Loucy (cell line): Measurements from ENCODE around the gene HSPA14.
A peak's percentile ranks its signal among the peaks of the same experiment; 100 is the strongest.

Experiments
- H2AFZ ChIP-seq: fragments of 200-600 bp; sonication (generic); 2 replicates; pipeline ENCODE4 v1.6.0; 2016; ENCODE audit warnings: antibody characterized with exemption, mild to moderate bottlenecking, low read length, moderate library complexity
- H3F3A ChIP-seq: fragments of 200-600 bp; 2 replicates; pipeline ENCODE4 v1.6.0; 2016; ENCODE audit warnings: antibody characterized with exemption, low read depth, mild to moderate bottlenecking
- H3K27me3 ChIP-seq: fragments of 200-600 bp; sonication (generic); 2 replicates; pipeline ENCODE4 v1.6.1; 2014; ENCODE audit warnings: low read length, mild to moderate bottlenecking; ENCODE audit not compliant: insufficient read depth, poor library complexity, severe bottlenecking
- H3K36me3 ChIP-seq: fragments of 200-600 bp; sonication (generic); 2 replicates; pipeline ENCODE4 v1.6.1; 2016; ENCODE audit warnings: low read length; ENCODE audit not compliant: insufficient read depth
- H3K4me1 ChIP-seq: fragments of 200-600 bp; sonication (generic); 2 replicates; pipeline ENCODE4 v1.5.1; 2014; ENCODE audit warnings: low read length, mild to moderate bottlenecking; ENCODE audit not compliant: insufficient read depth, poor library complexity, severe bottlenecking
- H3K4me2 ChIP-seq: fragments of 200-600 bp; sonication (generic); 2 replicates; pipeline ENCODE4 v1.6.0; 2014; ENCODE audit warnings: antibody characterized with exemption, low read length, low read depth, mild to moderate bottlenecking; ENCODE audit not compliant: poor library complexity, severe bottlenecking
- H3K4me3 ChIP-seq: fragments of 200-600 bp; sonication (generic); 2 replicates; pipeline ENCODE4 v1.5.1; 2014; ENCODE audit warnings: low read length, mild to moderate bottlenecking, mixed read lengths; ENCODE audit not compliant: poor library complexity, severe bottlenecking
- H3K79me2 ChIP-seq: fragments of 200-600 bp; sonication (generic); 2 replicates; pipeline ENCODE4 v1.6.1; 2014; ENCODE audit warnings: low read length; ENCODE audit not compliant: insufficient read depth
- H3K9ac ChIP-seq: fragments of 200-600 bp; sonication (generic); 2 replicates; pipeline ENCODE4 v1.6.0; 2014; ENCODE audit warnings: mild to moderate bottlenecking, low read depth, low read length, moderate library complexity; ENCODE audit not compliant: poor library complexity, severe bottlenecking
- H3K9me2 ChIP-seq: fragments of 200-600 bp; sonication (generic); replicated peaks from 2 replicates; pipeline ENCODE4 v1.6.1; 2016; ENCODE audit warnings: low read depth, low read length, mixed read lengths
- H3K9me3 ChIP-seq: fragments of 200-600 bp; sonication (generic); 2 replicates; pipeline ENCODE4 v1.6.1; 2014; ENCODE audit warnings: mild to moderate bottlenecking, antibody characterized with exemption, low read length, low read depth; ENCODE audit not compliant: insufficient read depth
- H4K20me1 ChIP-seq: fragments of 200-600 bp; sonication (generic); 2 replicates; pipeline ENCODE4 v1.6.0; 2014; ENCODE audit warnings: antibody characterized with exemption, low read length, mild to moderate bottlenecking; ENCODE audit not compliant: insufficient read depth, poor library complexity, severe bottlenecking
- CTCF ChIP-seq: fragments of 200-600 bp; sonication (generic); conservative IDR thresholded peaks from 2 replicates; pipeline ENCODE4 v1.5.1; 2014; ENCODE audit warnings: mild to moderate bottlenecking, antibody characterized with exemption, low read length
- EZH2phosphoT487 ChIP-seq: fragments of 200-600 bp; IDR thresholded peaks from 2 replicates; pipeline ENCODE4 v1.6.1; 2018; ENCODE audit warnings: antibody characterized with exemption, mild to moderate bottlenecking, moderate library complexity, borderline replicate concordance

Gene HSPA14

DNA sequence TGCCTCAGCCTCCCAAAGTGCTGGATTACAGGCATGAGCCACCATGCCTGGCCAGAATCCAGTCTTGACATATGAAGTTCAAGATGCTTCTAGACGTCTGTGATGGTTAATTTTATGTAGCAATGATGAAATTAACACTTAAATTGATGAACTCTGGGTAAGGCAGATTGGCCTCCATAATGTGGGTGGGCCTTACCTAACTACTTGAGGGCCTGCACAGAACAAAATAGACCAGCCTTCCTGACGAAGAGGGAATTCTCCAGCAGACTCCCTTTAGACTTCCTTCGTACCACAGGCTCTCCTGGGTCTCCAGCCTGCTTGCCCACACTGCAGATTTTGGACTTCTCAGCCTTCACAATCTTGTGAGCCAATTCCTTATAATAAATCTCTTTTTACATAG lies 5.0 kb upstream of the HSPA14 start:
- H3K9ac ChIP-seq: no peak overlapping the region
- H2AFZ ChIP-seq: no peak overlapping the region
- H3K9me3 ChIP-seq: no peaks in the 10 kb centered on the region
- no peaks in the 10 kb centered on the region for H3K36me3 ChIP-seq
- no peaks in the 10 kb centered on the region for H3K79me2 ChIP-seq
- no peak overlapping the region for H3K4me3 ChIP-seq
- no peak overlapping the region for H3K4me2 ChIP-seq
- no peak for TF ChIP-seq CTCF
- TF ChIP-seq EZH2phosphoT487: no peak
- no peaks in the 10 kb centered on the region for H4K20me1 ChIP-seq
- no peaks in the 10 kb centered on the region for H3F3A ChIP-seq
- H3K9me2 ChIP-seq: no peaks in the 10 kb centered on the region
- peaks cover 5% of the 10 kb centered on the region for H3K4me1 ChIP-seq
- no peaks in the 10 kb centered on the region for H3K27me3 ChIP-seq

GRCh38 chr10:14836208-14836607 lies 1.9 kb upstream of the HSPA14 start:
- no peak overlapping the region for H2AFZ ChIP-seq
- no peaks in the 10 kb centered on the region for H3K27me3 ChIP-seq
- no peak overlapping the region for H3K4me2 ChIP-seq
- H3K4me3 ChIP-seq: no peak overlapping the region
- H3F3A ChIP-seq: no peaks in the 10 kb centered on the region
- H3K9me2 ChIP-seq: no peaks in the 10 kb centered on the region
- peaks cover 30% of the 10 kb centered on the region for H3K79me2 ChIP-seq
- H3K4me1 ChIP-seq: peaks cover 26% of the 10 kb centered on the region
- no peak overlapping the region for H3K9ac ChIP-seq
- H3K9me3 ChIP-seq: no peaks in the 10 kb centered on the region
- peaks cover 29% of the 10 kb centered on the region for H4K20me1 ChIP-seq
- peaks cover 12% of the 10 kb centered on the region; the same call in 1 of the 2 replicates for H3K36me3 ChIP-seq
- TF ChIP-seq EZH2phosphoT487: no peak
- TF ChIP-seq CTCF: no peak

- H3F3A ChIP-seq: no peaks in the 10 kb centered on the region
- H3K79me2 ChIP-seq: peaks cover 40% of the 10 kb centered on the region
- H3K4me1 ChIP-seq: peaks cover 26% of the 10 kb centered on the region
- H3K36me3 ChIP-seq: peaks cover 22% of the 10 kb centered on the region; the same call in 1 of the 2 replicates
- TF ChIP-seq CTCF (no peak), EZH2phosphoT487 (no peak)
- no peaks in the 10 kb centered on the region for H3K27me3 ChIP-seq
- peak overlapping the region; percentile 85 for H3K4me3 ChIP-seq
- H3K9ac ChIP-seq: peak overlapping the region; percentile 76
- no peaks in the 10 kb centered on the region for H3K9me2 ChIP-seq
- H3K4me2 ChIP-seq: peak overlapping the region; percentile 78
- peaks cover 38% of the 10 kb centered on the region for H4K20me1 ChIP-seq
- H2AFZ ChIP-seq: peak overlapping the region; percentile 91
- H3K9me3 ChIP-seq: no peaks in the 10 kb centered on the region
Measured at GRCh38 chr10:14837003-14837756, 926 bp upstream of the HSPA14 start.
